Fibroblast of skin of abdomen (primary cell): Measurements from ENCODE around the gene MGAT1.
A peak's percentile ranks its signal among the peaks of the same experiment; 100 is the strongest.

Source experiments
- DNase-seq: peaks from one replicate; pipeline ENCODE4 v3.0.0-alpha.2; 2013

The MGAT1 gene

DNA sequence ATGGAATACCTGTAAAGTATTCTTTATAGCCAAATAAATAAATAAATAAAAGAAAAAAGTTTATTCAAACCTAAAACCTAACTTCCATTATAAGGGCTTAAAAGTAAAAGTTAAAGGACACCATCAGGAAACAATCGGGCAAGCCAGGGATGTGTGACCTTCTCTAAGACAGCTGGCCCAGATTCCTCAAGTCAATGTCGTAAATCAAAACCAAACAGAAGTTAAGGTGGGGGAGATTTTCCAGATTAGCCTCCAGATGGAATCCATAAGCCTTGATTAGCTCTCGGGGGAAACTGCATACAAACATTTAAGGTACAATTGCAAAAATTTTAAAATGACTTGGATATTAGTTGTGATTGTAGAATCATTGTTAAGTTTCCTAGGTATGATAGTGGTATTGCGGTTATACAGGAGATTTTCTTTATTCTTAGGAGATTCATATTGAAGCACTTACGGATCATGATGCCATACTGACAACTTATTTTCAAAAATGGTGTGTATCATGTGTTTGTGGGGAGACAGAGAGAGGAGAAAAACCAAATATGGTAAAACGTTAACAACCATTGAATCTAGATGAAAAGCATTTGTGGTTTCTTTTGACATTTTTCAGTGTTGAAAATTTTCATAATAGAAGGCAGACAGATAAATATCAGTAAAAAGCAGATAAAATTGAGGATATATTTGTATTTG lies 21.5 kb upstream of the MGAT1 start:
- no peak for DNase-seq

DNA sequence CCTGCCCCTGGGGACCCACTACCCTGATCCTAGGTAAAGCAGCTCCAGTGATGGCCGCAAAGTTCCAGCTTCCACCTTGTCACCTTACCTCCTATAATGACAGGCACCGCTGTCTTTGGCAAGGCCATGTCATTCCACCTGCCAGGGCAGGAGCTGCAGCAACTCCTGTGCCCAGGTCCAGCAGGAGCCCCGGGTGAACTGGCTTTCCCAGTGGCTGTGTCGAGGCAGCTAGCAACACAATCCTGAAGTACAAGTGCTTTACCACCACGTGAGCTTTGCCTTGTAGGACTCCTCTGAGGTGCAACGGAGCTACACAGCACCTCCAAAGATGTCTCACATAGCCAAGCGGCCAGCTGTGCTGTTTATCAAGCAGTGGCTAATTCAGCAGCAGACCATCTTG lies 20.7 kb upstream of the MGAT1 start:
- no peak for DNase-seq

DNA sequence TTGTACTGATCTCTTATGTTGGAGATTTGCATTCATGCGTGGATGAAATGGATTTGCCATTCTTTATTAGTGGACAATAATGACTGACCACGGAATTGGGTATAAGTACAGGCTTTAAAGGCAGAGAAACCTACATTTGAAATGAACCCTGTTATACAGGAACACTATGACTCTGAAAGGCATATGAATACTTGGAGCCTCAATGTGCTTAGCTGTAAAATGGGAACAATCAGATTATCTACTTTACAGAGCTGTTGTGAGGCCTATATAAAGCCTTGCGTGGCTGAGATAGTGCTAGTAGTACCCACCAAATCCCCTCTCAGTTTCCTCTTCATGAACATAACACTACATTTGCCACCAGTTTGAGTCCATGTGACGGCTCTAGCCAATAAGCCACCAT lies 18.9 kb upstream of the MGAT1 start:
- DNase-seq, result no peak

DNA sequence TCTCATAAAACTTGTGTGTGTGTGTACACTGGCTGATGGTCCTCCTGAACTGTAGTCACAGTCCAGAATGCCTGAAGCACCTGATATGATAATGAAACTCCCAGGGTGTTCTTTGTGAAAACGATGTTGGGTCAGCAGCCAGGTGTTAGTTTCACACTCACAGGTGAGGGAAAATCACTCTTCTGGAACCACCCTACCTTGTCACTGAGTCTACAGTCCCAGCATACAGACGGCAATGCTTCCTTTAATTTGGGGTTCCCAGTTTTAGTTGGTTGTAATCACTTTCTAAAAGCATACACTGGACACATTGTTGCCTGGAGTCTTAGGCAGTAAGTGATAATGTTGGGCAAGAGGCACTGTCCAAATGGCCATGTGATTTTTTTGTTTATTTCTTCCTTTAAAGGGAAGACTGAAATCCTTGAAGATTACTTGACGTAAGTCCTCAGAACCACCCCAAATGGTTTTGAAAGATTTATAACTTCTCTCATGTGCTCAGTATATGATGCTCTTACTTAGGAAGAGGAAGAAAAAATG lies 18.2 kb upstream of the MGAT1 start:
- DNase-seq, result no peak

DNA sequence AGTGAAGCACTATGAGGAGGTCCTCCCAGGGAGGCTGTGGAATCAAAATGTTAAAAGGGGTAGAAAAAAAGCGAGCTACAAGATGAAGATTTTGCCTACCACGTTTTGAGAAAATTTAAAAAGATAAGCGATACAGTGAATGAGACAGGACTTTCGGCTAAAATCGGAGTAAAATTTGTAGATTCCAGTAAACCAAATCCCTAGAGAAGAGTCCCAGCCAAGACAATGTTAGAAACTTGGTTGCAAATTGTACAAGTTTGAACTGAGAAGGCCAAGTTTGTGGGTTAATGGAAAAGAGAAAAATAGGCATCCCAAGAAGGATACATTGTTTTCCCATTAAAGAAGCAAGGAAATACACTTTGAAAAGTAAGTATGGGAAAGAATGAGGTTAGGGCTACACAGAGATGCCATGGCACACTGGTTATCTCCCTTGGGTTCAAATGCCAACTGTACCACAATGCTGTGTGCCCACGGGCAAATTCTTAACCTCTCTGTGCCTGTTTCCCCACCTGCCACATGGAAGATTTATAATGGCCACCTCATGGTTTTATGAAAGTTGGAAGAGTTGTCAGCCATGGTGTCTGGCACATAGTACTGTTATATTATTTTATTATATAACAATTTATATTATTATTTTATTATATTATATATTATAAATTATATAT lies 16.2 kb upstream of the MGAT1 start:
- no peak for DNase-seq

DNA sequence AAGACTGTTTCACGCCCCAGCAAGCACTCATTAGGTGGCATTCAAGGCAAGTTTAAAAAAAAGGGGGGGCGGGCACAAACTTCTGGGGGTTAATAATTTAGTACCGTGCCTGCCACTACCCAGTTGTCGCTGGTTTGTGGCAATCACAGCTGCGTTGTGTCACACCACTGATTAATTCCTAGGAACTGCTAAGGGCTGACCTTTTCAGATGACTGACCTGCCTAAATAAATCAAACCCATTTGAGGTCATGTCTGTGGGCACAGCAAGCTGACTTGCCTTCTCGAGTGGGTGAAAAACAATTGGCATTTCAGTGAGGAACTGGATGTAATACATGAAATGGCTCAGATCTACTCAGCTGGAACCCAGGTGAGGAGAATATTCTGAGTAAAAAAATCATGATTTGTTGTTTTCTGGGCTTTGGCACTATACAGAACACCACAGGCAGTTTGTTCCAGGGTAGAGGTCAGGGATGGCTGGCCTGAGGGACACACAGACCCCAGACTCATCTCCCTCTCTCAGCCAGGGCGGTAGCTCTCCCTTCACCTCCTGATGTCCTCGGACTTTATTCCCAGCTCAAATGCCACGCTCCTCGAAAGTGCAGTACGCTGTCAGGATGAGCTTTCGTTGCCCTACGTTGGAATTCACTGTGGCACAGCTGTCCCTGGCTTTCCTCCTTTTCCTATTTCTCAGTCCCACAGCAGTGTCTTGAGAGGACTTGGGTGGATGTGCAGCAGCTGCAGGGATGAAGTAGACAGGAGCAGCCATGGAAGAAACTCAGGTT lies 15.5 kb upstream of the MGAT1 start:
- DNase-seq, result no peak

DNA sequence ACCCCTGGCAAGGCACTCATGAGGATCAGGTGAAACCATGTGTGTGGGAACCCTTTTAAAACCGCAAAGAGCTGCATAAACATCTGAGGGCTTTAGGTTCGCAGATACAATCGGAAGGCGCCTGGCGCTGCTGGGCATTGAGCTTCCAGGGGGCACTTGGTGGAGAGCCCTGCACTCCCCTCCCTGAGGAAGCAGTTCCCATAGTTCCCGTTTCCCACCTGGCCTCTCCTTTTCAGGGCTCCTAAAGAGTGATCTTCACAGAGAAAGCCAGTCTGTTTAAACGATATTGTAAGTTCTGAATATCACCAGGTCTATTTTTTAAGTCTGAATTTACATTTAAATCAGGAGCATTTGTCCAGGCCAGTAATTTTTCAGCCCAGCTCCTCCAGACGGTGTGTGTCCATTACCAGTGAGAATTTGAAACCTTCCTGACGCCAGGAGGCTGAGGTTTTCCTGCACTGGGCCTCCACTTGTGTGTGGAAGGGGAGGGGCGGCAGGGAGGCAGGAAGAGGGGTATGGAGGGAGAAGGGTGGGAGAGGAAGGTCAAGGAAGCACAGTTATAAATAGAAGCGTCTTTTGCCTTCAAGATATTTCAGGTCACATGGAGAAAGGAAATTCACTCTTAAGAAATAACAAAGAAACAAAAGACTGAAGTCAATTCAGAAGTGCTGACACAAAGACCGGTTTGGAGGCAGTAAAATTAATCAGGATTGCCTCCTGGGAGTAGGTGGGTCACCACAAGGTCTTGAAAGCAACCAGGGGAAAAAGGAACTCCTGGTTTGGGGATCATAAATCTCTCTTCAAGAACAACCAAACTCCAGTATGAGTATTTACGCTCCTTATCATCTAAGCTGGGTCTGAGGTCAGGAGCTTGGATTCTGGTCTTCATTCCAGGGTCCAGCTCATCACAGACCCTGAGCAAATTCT lies 14.3 kb upstream of the MGAT1 start:
- peak; percentile 61 for DNase-seq

DNA sequence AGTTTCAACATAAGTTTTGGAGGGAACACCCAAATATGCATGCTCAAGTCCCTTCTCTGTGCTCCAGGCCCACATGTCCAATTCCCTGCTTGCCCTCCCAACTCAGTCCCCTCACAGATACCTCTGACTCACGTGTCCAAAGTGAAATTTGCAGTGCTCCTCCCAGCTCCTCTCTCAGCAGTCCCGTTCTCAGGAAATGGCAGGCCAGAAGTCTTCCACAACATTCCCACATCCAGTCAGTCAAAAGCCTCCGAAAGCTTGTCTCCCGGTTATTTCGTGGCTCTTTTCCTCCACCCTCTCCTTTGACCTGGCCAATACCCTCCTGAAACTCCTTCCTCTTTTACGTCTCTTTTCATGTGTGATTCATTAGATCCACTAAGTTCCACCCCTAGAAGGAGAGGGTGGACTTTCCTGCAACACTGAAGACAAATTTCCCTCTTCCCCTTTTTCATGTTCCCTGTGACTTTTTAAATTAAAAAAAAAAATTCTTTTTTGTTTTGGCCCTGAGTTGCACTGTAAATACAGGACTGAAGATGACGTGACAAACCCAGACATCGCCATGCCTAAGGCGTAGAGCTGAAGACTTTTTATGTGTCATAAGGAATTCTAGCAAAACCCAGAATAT lies 12.8 kb upstream of the MGAT1 start:
- no peak for DNase-seq

DNA sequence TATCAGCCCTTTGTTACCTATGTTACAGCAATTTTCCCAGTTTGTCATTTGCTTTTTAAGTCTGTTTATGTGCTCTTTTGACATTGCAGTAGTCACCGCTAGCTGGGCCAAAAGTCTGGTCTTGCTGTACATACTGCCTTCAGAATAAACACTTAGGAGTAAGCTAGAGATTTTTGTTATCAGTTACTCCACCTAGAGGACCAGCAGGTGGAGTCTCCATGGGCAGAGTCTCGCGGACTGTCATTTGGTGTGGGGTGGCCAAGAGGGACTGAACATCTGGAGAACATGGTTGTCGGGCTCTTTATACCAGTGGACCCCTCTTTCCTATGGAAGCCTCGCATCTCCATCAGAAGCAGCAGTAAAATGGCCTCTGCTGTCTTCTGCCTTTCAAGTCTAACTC lies 10.8 kb upstream of the MGAT1 start:
- no peak for DNase-seq

DNA sequence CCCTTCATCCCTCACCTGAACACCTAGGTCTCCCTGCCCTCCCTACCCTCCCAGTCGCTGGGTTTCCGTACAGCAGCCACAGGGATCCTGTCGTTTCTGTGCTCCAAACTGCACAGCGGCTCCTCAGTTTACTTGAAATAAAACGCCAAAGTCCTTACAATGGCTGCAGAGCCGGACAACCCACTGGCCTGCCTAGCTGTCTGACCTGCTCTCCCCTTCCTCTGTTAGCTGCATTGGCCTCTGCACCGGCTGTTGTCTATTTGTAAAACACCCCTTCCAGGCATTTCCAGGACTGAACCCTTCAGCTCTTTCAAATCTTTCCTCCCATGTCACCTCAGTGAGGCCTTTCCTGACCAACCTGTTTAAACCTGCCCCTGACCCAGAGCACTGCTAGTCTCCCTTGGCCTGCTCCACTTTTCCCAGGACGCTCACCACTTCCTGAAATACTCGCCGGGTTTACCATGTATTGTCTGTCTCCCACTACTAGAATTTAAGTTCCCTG lies 9.1 kb upstream of the MGAT1 start:
- no peak for DNase-seq

DNA sequence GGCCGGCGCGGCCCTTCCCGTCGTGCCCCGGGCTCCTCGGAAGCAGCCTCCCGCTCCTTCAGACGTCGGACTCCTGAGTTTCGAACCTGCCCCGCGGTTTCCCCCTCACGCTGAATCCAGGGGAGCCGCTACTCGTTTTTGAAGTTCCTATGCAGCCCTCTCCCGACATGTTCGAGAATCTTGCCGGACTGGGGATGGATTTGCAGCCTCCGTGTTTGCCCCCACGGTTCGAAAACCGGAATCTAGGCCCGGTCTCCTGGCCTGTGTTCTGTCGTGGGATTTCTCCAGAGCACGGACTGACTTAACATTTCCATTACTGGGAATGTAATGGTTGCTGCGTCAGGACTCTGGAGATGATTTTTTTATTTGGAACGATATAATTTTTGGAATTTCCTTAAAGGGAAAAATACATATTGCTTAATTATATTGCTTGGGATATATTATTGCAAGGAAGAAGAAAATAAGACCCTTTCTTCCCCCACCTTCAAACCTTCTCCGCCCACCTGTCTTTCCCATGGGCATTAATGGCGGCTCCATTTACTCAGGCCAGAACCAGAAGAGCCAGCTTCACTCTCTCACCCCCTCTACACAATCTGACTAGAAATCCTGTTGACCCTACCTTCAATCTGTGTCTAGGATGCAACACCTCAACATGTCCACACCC lies 8.5 kb upstream of the MGAT1 start:
- DNase-seq, result no peak

DNA sequence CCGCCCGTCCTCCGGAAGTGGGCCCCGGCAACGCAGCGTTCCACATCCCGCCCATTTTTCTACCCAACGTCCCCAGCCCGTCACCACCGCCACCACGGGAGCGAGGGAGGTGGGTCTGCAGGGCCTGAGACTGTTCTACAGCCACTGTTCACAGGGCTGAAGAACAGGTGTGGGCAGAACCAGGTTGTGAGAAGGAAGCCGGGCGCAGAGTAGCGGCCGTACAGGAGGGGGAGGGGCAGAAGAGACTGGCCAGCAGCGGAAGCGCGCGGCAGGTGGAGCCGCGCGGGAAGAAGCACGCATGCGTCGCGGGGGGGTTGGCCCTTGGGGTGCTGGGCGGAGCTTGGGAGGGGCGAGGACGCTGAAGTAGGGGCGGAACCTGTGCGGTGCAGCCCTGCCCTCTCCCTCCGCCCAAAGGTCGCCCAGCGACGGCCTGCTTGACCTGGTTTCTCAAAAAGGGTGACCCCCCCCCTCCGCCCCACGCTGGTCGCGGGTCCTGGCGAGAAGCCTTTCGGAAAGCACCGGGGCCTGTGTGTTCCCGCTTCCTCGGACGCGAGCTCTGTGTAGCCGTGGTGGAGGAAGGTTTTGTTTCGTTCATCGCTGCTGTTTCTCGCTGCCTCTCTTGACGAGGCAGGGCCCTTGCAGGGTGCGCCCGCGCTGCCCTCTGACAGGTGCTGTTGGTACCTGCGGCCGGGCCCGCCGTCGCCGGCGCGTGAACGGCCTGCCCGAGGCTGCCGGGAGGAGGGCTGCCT lies 7.8 kb upstream of the MGAT1 start:
- peak; percentile 95 for DNase-seq

DNA sequence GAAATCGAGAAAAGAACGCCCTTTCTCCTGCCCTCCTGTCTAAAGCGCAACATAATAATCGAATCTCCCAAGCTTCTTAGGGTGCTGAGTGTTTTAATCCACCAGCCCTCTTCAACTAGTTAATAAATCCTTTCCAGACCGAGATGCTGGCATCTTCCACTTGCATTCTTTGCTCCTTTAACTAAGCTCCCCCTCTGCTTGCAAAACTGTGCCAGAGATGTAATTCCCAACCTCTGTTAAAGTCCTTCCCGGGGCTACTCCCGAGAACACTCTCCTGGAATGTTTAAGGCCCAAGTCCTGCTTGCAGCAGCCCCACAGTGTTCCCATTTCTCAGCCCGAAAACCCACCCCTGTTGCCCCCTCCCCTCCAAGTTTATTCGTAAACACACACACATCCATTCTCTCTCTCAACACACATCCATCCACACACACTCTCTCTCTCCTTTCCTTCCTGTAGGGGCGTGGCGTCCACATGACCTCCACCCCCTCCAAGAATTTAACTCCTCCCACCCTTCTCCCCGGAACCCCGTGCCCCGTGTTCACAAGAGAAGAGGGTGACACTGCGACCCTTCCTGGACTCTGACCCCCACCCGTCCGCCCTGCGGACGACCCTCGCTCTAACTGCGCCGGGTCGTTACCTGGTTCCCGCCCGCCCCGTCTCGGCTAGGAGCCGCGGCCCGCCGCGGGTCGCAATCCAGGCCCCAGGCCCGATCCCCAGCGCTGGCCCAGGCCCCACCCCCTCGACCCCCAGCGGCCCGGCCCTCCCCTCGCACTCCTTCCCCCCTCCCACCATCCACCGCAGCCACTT lies 7.0 kb upstream of the MGAT1 start:
- peak; percentile 91 for DNase-seq

DNA sequence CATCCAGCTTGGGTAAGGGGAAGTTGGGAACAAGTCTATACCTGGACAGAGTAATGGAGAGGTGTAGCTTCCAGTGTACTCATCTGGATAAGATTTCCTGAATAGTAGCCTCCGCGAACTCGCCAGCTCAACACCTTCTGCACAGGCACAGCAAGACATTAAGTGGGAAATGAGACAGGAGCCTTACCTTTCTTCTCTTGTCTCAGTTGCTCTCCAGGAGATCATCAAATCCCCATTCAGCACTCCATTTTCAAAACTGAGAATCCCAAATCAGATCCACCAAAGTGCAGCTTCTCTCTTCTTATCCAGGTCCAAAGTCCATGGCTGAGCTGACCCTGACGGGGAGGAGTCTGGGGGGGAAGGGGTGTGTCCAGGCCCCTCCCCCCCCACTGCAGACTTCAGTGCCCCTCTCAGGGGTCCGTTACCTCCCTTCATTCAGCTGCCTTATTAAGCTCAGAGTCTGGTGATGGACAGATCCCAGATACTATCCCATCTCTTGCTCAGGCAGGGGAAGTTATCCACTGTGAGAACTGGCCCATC lies 5.9 kb upstream of the MGAT1 start:
- DNase-seq, result no peak

DNA sequence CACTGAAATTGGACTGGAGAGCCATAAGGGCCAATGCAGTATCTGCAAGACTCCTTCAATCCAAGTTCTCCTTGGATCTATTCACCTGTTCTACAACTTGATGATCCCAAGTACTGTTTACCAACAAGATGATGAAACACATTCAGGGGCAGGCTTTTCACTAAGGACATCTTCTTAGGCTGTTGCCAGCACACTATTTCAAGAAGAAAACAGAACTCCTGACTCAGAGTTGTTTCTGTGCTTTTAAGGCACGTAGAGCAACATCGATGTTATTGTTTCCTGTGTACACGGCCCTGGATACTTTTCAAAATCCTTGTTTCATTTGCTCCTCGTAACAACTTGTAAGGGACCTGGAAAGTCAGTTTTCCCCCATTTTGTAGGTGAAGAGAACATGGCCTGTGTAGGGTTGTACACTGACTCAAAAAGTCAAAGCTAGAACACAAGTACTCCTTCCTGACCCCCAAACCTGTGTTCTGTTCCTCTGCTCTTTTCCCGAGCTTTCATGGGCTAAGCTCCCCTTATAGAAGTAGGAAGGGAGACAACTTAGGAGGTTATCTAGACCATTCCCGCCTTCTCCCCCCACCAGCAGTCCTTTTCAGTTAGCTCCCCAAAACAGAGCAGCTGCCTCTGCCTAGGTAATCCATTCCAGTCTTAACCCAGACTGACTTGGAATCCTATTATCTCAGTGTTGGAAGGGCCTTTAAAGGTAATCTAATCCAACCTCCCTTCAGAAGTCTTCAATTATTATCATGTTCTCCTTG lies 5.2 kb upstream of the MGAT1 start:
- no peak for DNase-seq

DNA sequence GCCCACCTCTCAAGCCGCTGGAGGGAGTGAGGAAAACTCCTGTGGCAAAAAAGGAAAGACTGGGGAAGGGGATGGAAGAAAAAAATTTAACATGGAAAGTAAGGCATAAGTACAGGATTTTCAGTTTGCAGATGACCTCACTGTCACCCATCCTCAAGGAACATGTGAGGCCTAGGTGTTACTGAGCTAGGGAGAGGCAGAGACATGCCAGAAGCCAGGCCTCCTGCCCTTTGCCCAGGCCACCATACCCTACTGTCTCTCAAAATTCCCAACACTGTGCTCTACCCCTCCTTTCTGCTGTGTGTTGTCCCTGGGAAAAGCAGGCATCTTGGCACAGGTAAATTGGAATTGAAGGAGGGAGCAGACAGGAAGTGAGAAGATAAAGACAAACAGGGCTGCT lies 4.4 kb upstream of the MGAT1 start:
- no peak for DNase-seq

DNA sequence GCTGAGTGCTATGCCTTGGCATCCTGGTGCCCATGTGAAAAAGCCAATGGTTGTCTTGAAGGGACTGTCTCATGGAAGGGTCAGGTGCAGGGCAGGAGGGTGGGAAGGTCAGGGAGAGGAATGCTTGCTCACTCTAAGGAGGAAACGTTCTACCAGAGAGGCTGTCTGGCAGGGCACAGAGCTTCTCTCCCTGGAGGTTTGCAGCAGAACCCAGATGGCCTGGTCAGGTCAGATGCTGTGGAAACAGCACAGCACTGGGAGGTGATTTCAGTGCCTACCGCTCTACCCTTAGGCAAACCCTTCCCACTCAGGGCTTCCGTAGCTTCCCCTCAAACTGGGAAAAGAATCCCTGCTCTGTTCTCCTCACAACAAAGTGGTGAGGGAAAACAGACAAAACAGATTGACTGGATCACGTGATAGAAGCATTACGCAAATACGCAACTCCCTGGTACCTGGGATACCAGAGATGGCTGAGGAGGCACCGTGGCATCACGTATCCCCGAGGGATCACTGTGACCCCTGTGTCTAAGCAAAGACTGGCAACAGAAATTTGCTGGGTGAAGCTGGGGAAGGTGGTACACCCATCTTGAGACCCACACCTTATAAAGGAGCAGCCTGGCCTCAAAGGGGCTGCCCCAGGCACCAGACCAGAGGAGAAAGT lies 3.9 kb upstream of the MGAT1 start:
- DNase-seq, result no peak

DNA sequence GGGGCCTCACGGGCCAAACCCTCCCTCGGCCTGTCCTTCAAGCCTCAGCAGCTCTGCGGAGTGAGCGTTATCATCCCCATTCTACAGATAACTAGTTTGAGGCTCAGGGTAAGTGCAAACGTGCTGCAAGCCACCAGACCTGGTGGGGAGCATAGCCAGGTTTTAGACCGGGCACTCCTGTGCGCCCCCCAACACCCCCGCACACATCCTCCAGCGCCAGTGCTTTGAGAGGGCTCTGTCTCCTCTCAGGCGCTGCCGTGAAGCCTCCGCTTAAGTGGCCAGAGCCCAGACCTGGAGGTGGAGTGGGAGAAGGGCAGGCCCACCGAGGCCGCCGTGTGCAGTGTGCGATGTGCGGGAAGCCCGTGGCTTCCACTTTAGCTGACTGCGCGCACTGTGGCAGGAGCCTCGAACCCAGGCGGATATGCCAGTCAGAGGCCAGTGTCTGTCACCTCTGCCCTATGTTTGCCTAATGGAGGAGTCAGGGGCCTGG lies 1.6 kb upstream of the MGAT1 start:
- DNase-seq, result no peak
